Astrocyte of the hippocampus (primary cell): ENCODE data around the gene OSBPL9.
A peak's percentile ranks its signal among the peaks of the same experiment; 100 is the strongest.
"Not testable (repeated sequence)": the region's sequence is repeated elsewhere in the genome, so short reads cannot be mapped to it uniquely, and the experiment has no call there.

Experiments
- DNase-seq: peaks from one replicate; pipeline ENCODE4 v3.0.0; 2011; ENCODE audit warnings: low read depth, low spot score

OSBPL9 gene

GRCh38 chr1:51664421-51665240, 47.7 kb downstream of the OSBPL9 start:
- peak; percentile 71 for DNase-seq

GRCh38 chr1:51666478-51666877, 49.6 kb downstream of the OSBPL9 start:
- DNase-seq, result peak; percentile 85

GRCh38 chr1:51667561-51667960, 50.7 kb downstream of the OSBPL9 start:
- no peak for DNase-seq

- no peak for DNase-seq
Measured at GRCh38 chr1:51669272-51669671, 52.4 kb downstream of the OSBPL9 start.

GRCh38 chr1:51669816-51670215, 52.9 kb downstream of the OSBPL9 start:
- no peak for DNase-seq

GRCh38 chr1:51671527-51672325, 54.8 kb downstream of the OSBPL9 start:
- peak; percentile 31 for DNase-seq

- DNase-seq, result no peak
Measured at GRCh38 chr1:51673279-51673678, 56.4 kb downstream of the OSBPL9 start.

- DNase-seq, result no peak
Measured at GRCh38 chr1:51675177-51675780, 58.4 kb downstream of the OSBPL9 start.

- DNase-seq, result no peak
Measured at GRCh38 chr1:51679435-51679834, 62.5 kb downstream of the OSBPL9 start.

- no peak for DNase-seq
Measured at GRCh38 chr1:51684776-51685175, 67.9 kb downstream of the OSBPL9 start.

- no peak for DNase-seq
Measured at GRCh38 chr1:51686450-51686849, 69.6 kb downstream of the OSBPL9 start.

- no peak for DNase-seq
Measured at GRCh38 chr1:51689075-51689440, 72.2 kb downstream of the OSBPL9 start.

- no peak for DNase-seq
Measured at GRCh38 chr1:51689643-51690042, 72.8 kb downstream of the OSBPL9 start.

GRCh38 chr1:51690285-51690961, 73.5 kb downstream of the OSBPL9 start:
- DNase-seq, result peak; percentile 49

GRCh38 chr1:51691920-51692319, 75.0 kb downstream of the OSBPL9 start:
- no peak for DNase-seq

GRCh38 chr1:51693419-51694155, 76.7 kb downstream of the OSBPL9 start:
- DNase-seq, result peak; percentile 20

- peak; percentile 8 for DNase-seq
Measured at GRCh38 chr1:51697166-51697565, 80.3 kb downstream of the OSBPL9 start.

- DNase-seq, result no peak
Measured at GRCh38 chr1:51699391-51699790, 82.5 kb downstream of the OSBPL9 start.

GRCh38 chr1:51701782-51702181, 84.9 kb downstream of the OSBPL9 start:
- DNase-seq, result not testable (repeated sequence)

GRCh38 chr1:51702220-51702619, 85.3 kb downstream of the OSBPL9 start:
- DNase-seq, result not testable (repeated sequence)

GRCh38 chr1:51705035-51705434, 88.1 kb downstream of the OSBPL9 start:
- no peak for DNase-seq
